ENCODE results near the gene WDFY2.

The WDFY2 gene

GRCh38 chr13:51663973-51664957 is 80.0 kb downstream of the WDFY2 start:
- in situ Hi-C loops (cut with HindIII; ENCODE audit: low pct_ligation_motif_present, low sequenced_read_pairs): no loop called here
- Histone ChIP-seq H3K36me3 (replicated peaks) (no peaks in the 10 kb centered on the region), H3K27ac (no peak overlapping the region), H3K4me3 (ENCODE audit: low read depth, low read length) (no peak overlapping the region), H3K27me3 (replicated peaks) (no peaks in the 10 kb centered on the region)
- no peak for DNase-seq
- no peak for TF ChIP-seq CTCF (IDR thresholded peaks at IDR 0.05; ENCODE audit: low read depth, low read length, missing control alignments)

GRCh38 chr13:51665456-51665855 is 81.2 kb downstream of the WDFY2 start:
- Histone ChIP-seq H3K27me3 (replicated peaks) (no peaks in the 10 kb centered on the region), H3K27ac (no peak overlapping the region), H3K36me3 (replicated peaks) (no peaks in the 10 kb centered on the region), H3K4me3 (ENCODE audit: low read depth, low read length) (no peak overlapping the region)
- TF ChIP-seq CTCF (IDR thresholded peaks at IDR 0.05; ENCODE audit: low read depth, low read length, missing control alignments): no peak
- no peak for DNase-seq
- in situ Hi-C loops (cut with HindIII; ENCODE audit: low pct_ligation_motif_present, low sequenced_read_pairs): no loop called here

GRCh38 chr13:51666374-51666773 is 82.1 kb downstream of the WDFY2 start:
- Histone ChIP-seq H3K27ac (no peak overlapping the region), H3K4me3 (ENCODE audit: low read depth, low read length) (no peak overlapping the region), H3K27me3 (replicated peaks) (no peaks in the 10 kb centered on the region), H3K36me3 (replicated peaks) (no peaks in the 10 kb centered on the region)
- DNase-seq: no peak
- in situ Hi-C loops (cut with HindIII; ENCODE audit: low pct_ligation_motif_present, low sequenced_read_pairs): no loop called here
- TF ChIP-seq CTCF (IDR thresholded peaks at IDR 0.05; ENCODE audit: low read depth, low read length, missing control alignments): no peak

- Histone ChIP-seq H3K27ac (no peak overlapping the region), H3K27me3 (replicated peaks) (no peaks in the 10 kb centered on the region), H3K4me3 (ENCODE audit: low read depth, low read length) (no peak overlapping the region), H3K36me3 (replicated peaks) (no peaks in the 10 kb centered on the region)
- no peak for TF ChIP-seq CTCF (IDR thresholded peaks at IDR 0.05; ENCODE audit: low read depth, low read length, missing control alignments)
- in situ Hi-C loops (cut with HindIII; ENCODE audit: low pct_ligation_motif_present, low sequenced_read_pairs): no loop called here
- no peak for DNase-seq
Observed at GRCh38 chr13:51666839-51667238, 82.6 kb downstream of the WDFY2 start.

GRCh38 chr13:51668580-51669195 is 84.4 kb downstream of the WDFY2 start:
- in situ Hi-C loops (cut with HindIII; ENCODE audit: low pct_ligation_motif_present, low sequenced_read_pairs): no loop called here
- Histone ChIP-seq H3K27me3 (replicated peaks) (no peaks in the 10 kb centered on the region), H3K36me3 (replicated peaks) (no peaks in the 10 kb centered on the region), H3K4me3 (ENCODE audit: low read depth, low read length) (no peak overlapping the region), H3K27ac (no peak overlapping the region)
- TF ChIP-seq CTCF (IDR thresholded peaks at IDR 0.05; ENCODE audit: low read depth, low read length, missing control alignments): no peak
- DNase-seq: no peak
